ENCODE data around the gene SORCS2. TPM values are rescaled to one million over a fixed set of nuclear protein-coding genes. Genes with fewer than 3 reads are reported as not detected.

Gene SORCS2
- polyA plus RNA-seq, 1 of the 3 experiments (the other 2 are of a cell fraction) = 1.6 TPM

GRCh38 chr4:7689773-7690693 lies 497.7 kb downstream of the SORCS2 start:
- Histone ChIP-seq H3K36me3 (replicated peaks in 1 of 2; ENCODE audit: control insufficient read depth in 1 of 2, insufficient read depth in 2 of 2, low read length in 1 of 2) (no peaks in the 10 kb centered on the region), H3K27ac (ENCODE audit: low read depth in 2 of 2, low read length in 1 of 2) (no peak overlapping the region), H3K9ac (no peak overlapping the region), H3K79me2 (ENCODE audit: insufficient read depth) (no peaks in the 10 kb centered on the region), H3F3A (replicated peaks; ENCODE audit: insufficient read depth) (no peaks in the 10 kb centered on the region), H3K9me3 (no peaks in the 10 kb centered on the region), H3K4me3 (ENCODE audit: low read depth in 2 of 2, low read length in 1 of 2) (no peak overlapping the region), H3K9me2 (no peaks in the 10 kb centered on the region), H2AFZ (ENCODE audit: low read depth) (no peak overlapping the region), H3K27me3 (ENCODE audit: insufficient read depth) (no peaks in the 10 kb centered on the region), H4K20me1 (ENCODE audit: insufficient read depth) (no peaks in the 10 kb centered on the region), H3K4me1 (ENCODE audit: control insufficient read depth in 1 of 2, insufficient read depth in 2 of 2, low read depth in 1 of 2, low read length in 1 of 2) (peaks cover 0 to 9% of the 10 kb centered on the region in 2 experiments; a peak in 1 of 4 replicates), H3K4me2 (no peak overlapping the region)
- CTCF ChIA-PET = interaction anchor here (0.9 kb wide), 1 partner anchor 30 kb away, joined by 3 read pairs; no protein-coding TSS in a partner anchor
- no peak for TF ChIP-seq RCOR1 (IDR thresholded peaks at IDR 0.05; ENCODE audit: low read length)
- no peak for TF ChIP-seq MAX (IDR thresholded peaks at IDR 0.05; ENCODE audit: low read depth)
- no peak for TF ChIP-seq FOSL2 (IDR thresholded peaks at IDR 0.05; ENCODE audit: borderline replicate concordance, low read depth)
- no peak for TF ChIP-seq TAF1 (IDR thresholded peaks at IDR 0.05; ENCODE audit: borderline replicate concordance, low read depth, low read length)
- TF ChIP-seq FOXJ3 (CRISPR knock-in tag; IDR thresholded peaks at IDR 0.05) = no peak
- no peak for TF ChIP-seq NFIC (IDR thresholded peaks at IDR 0.05; ENCODE audit: borderline replicate concordance)
- no peak for TF ChIP-seq MEF2A (IDR thresholded peaks at IDR 0.05; ENCODE audit: borderline replicate concordance, low read depth)
- no peak for TF ChIP-seq GABPA (IDR thresholded peaks at IDR 0.05; ENCODE audit: low read depth)
- TF ChIP-seq CTCF (IDR thresholded peaks at IDR 0.05) = no peak
- TF ChIP-seq USF2 (IDR thresholded peaks at IDR 0.05; ENCODE audit: borderline replicate concordance, low read depth, low read length) = no peak
- no peak for TF ChIP-seq RXRA (IDR thresholded peaks at IDR 0.05; ENCODE audit: borderline replicate concordance, low read depth)
- TF ChIP-seq ELF1 (IDR thresholded peaks at IDR 0.05) = no peak
- TF ChIP-seq PBX3 (IDR thresholded peaks at IDR 0.05) = no peak
- no peak for TF ChIP-seq SIN3A (IDR thresholded peaks at IDR 0.05; ENCODE audit: borderline replicate concordance, low read depth, low read length)
- TF ChIP-seq TEAD4 (IDR thresholded peaks at IDR 0.05; ENCODE audit: borderline replicate concordance, insufficient read depth) = no peak
- no peak for TF ChIP-seq JUND (IDR thresholded peaks at IDR 0.05)
- TF ChIP-seq CHD2 (IDR thresholded peaks at IDR 0.05; ENCODE audit: low read length, partially characterized antibody) = no peak
- 39% methylated on average over 6 of the region's 6 CpGs for WGBS (ENCODE audit: low lambda C conversion rate)
- no peak for DNase-seq
- POLR2A ChIA-PET = no interaction called here

Measured in SK-N-SH (cell line).